Testis (tissue), 3 donors: ENCODE measurements around the gene RYR3. TPM values are rescaled to one million over a fixed set of nuclear protein-coding genes. Genes with fewer than 3 reads are reported as not detected.

Source experiments
- DNase-seq: peaks from one replicate; pipeline ENCODE4 v3.0.0-alpha.2; 2019
- H3K27ac ChIP-seq, 2 donors: fragments of 200-600 bp; sonication (generic); one replicate each; pipeline ENCODE4 v1.5.1; 2019
- H3K27me3 ChIP-seq: fragments of 200-600 bp; sonication (generic); one replicate; pipeline ENCODE4 v1.5.1; 2019
- H3K36me3 ChIP-seq: fragments of 200-600 bp; sonication (generic); one replicate; pipeline ENCODE4 v1.5.1; 2017; ENCODE audit warnings: low read depth; ENCODE audit errors: missing control alignments
- H3K4me1 ChIP-seq: fragments of 200-600 bp; sonication (generic); one replicate; pipeline ENCODE4 v1.5.1; 2019
- H3K4me3 ChIP-seq, 2 donors: fragments of 200-600 bp; sonication (generic); one replicate each; pipeline ENCODE4 v1.5.1; 2017 to 2019
- H3K9me3 ChIP-seq: fragments of 200-600 bp; sonication (generic); one replicate; pipeline ENCODE4 v1.5.1; 2017
- CTCF ChIP-seq, 3 experiments: fragments of 450-650 bp in 2 of 3; fragments of 200-600 bp in 1 of 3; sonication (generic) in 1 of 3; IDR thresholded peaks; one replicate each; pipeline ENCODE4 v1.5.1; 2016 to 2019; ENCODE audit warnings: antibody characterized with exemption in 3 of 3, mild to moderate bottlenecking in 2 of 3, moderate library complexity in 1 of 3
- POLR2A ChIP-seq: fragments of 450-650 bp; IDR thresholded peaks from one replicate; pipeline ENCODE4 v1.6.1; 2017; ENCODE audit warnings: antibody characterized with exemption, mild to moderate bottlenecking, moderate library complexity
- WGBS, 2 donors: methylation state at CpG; one replicate each; pipeline ENCODE4 v1.1.5; 2018; 5-methylcytosine and 5-hydroxymethylcytosine counted together
- intact Hi-C: fragments of 100-400 bp; cut with DNase I; formaldehyde crosslinking; loops from one replicate; pipeline ENCODE4 v1.15.1; 2023; ENCODE audit warnings: low total_unique reads
- polyA plus RNA-seq: library from polyadenylated mRNA; stranded (reverse); fragments of 350-450 nt; fragmentation: Illumina TruSeq; extraction: RNeasy Lipid Tissue Mini Kit (QIAGEN cat#74804); gene quantifications from one replicate; pipeline ENCODE4 v1.2.3, GENCODE V29; 2014; ENCODE audit warnings: low read depth, low replicate concordance; ENCODE audit not compliant: insufficient read depth
- total RNA-seq, 2 donors: library from RNA; depleted of rRNA; stranded (reverse); fragments of >200 nt; gene quantifications; one replicate each; pipeline ENCODE4 v1.2.3, GENCODE V29; 2016

The RYR3 gene
- total and polyA plus RNA-seq, 3 donors from 2014 or later: 4.3 to 7.6 (median 4.4) TPM

DNA sequence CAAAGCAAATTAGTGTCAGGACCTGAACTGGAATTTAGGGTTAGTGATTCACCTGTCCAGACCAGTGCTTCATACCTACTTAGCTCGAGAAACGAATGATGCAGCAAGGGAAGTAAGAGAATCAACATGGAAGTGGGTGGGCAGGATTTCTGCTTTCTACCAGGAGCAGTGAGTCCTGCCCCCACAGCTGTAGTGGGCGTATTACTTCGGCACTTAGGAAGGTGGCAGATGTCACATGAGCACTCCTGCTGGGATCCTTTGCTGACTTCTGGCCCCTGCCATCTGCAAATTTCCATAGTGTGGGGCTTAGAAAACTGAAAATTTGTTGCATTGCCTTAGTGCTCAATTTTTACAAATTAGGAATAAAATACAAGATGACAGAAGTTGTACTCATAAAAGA lies 31.2 kb downstream of the RYR3 start:
- no peak overlapping the region for H3K4me3 ChIP-seq
- no peak for TF ChIP-seq POLR2A
- no peak for TF ChIP-seq CTCF (IDR thresholded peaks at IDR 0.05)
- no peaks in the 10 kb centered on the region for H3K36me3 ChIP-seq
- no peaks in the 10 kb centered on the region for H3K4me1 ChIP-seq
- intact Hi-C loops: no loop called here
- H3K27me3 ChIP-seq: no peaks in the 10 kb centered on the region
- no peak overlapping the region for H3K27ac ChIP-seq
- no peaks in the 10 kb centered on the region for H3K9me3 ChIP-seq
- no peak for DNase-seq
- WGBS, 2 donors: 58 to 75% methylated on average over 4 of the region's 4 CpGs

- H3K27me3 ChIP-seq: no peaks in the 10 kb centered on the region
- H3K4me1 ChIP-seq: no peaks in the 10 kb centered on the region
- no peaks in the 10 kb centered on the region for H3K36me3 ChIP-seq
- no peak overlapping the region for H3K4me3 ChIP-seq
- TF ChIP-seq POLR2A (no peak), CTCF (IDR thresholded peaks at IDR 0.05) (no peak)
- no peak for DNase-seq
- no peaks in the 10 kb centered on the region for H3K9me3 ChIP-seq
- intact Hi-C loops: no loop called here
- 65 to 69% methylated on average over 5 of the region's 5 CpGs for WGBS, 2 donors
- H3K27ac ChIP-seq: no peak overlapping the region
Measured at GRCh38 chr15:33343275-33343674, 32.5 kb downstream of the RYR3 start.

- no peaks in the 10 kb centered on the region for H3K9me3 ChIP-seq
- no peaks in the 10 kb centered on the region for H3K4me1 ChIP-seq
- TF ChIP-seq CTCF (IDR thresholded peaks at IDR 0.05) (no peak), POLR2A (no peak)
- H3K4me3 ChIP-seq: no peak overlapping the region
- intact Hi-C loops: no loop called here
- no peaks in the 10 kb centered on the region for H3K36me3 ChIP-seq
- H3K27ac ChIP-seq: no peak overlapping the region
- no peaks in the 10 kb centered on the region for H3K27me3 ChIP-seq
- WGBS, 2 donors: 90 to 96% methylated on average over 2 of the region's 2 CpGs
- no peak for DNase-seq
Measured at GRCh38 chr15:33344111-33344510, 33.3 kb downstream of the RYR3 start.

DNA sequence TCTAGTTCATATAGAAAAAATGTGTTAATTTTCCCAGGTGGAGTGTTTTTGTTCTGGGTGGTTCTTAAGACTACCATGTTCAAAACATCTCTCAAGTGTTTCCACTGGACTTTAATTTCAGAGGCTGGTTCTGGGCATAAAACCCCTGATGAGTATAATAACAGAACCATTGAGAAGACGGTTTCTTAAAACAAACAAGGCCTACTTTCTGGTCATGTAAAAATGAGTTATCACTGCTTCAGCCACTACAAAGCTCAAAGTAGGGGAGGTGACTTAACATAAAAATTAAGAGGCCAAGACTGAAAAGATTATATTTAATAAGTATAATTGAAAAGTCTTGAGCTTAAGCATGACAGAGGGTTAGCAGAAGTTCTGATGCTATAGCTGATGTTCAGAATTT lies 33.8 kb downstream of the RYR3 start:
- H3K4me1 ChIP-seq: no peaks in the 10 kb centered on the region
- H3K27ac ChIP-seq: no peak overlapping the region
- WGBS, 2 donors: 88 to 92% methylated on average over 1 of the region's 1 CpG
- intact Hi-C loops: no loop called here
- H3K27me3 ChIP-seq: no peaks in the 10 kb centered on the region
- no peak overlapping the region for H3K4me3 ChIP-seq
- no peaks in the 10 kb centered on the region for H3K36me3 ChIP-seq
- no peak for DNase-seq
- no peak for TF ChIP-seq POLR2A
- TF ChIP-seq CTCF (IDR thresholded peaks at IDR 0.05): no peak
- no peaks in the 10 kb centered on the region for H3K9me3 ChIP-seq

- intact Hi-C loops: no loop called here
Measured at GRCh38 chr15:33354411-33354810, 43.6 kb downstream of the RYR3 start.

More at GRCh38 chr15:33354411-33354810, 43.6 kb downstream of the RYR3 start:
- WGBS, 2 donors: 83 to 85% methylated on average over 1 of the region's 1 CpG
- Histone ChIP-seq H3K27ac (no peak overlapping the region), H3K9me3 (no peaks in the 10 kb centered on the region), H3K27me3 (no peaks in the 10 kb centered on the region), H3K4me1 (no peaks in the 10 kb centered on the region), H3K36me3 (no peaks in the 10 kb centered on the region), H3K4me3 (no peak overlapping the region)
- DNase-seq: no peak
- no peak for TF ChIP-seq CTCF (IDR thresholded peaks at IDR 0.05)
